Mesothelial cell of epicardium (in vitro differentiated cells): ENCODE results near the gene ZNF740. TPM values are rescaled to one million over a fixed set of nuclear protein-coding genes. Genes with fewer than 3 reads are reported as not detected.

Source experiments
- DNase-seq, 2 experiments: peaks; one replicate each; pipeline ENCODE4 v3.0.0; 2021; ENCODE audit warnings: low spot score in 2 of 2; ENCODE audit not compliant: unreplicated experiment in 2 of 2
- H3K27ac Mint-ChIP-seq: 2 replicates; pipeline ENCODE4 v1.8.0; 2021; ENCODE audit warnings: mixed read lengths
- H3K27me3 Mint-ChIP-seq: 2 replicates; pipeline ENCODE4 v1.8.0; 2021; ENCODE audit warnings: low read depth, mixed read lengths
- H3K36me3 Mint-ChIP-seq: 2 replicates; pipeline ENCODE4 v1.8.0; 2021; ENCODE audit warnings: mixed read lengths
- H3K4me1 Mint-ChIP-seq: 2 replicates; pipeline ENCODE4 v1.8.0; 2021; ENCODE audit warnings: mixed read lengths
- H3K4me3 Mint-ChIP-seq: 2 replicates; pipeline ENCODE4 v1.8.0; 2021; ENCODE audit warnings: mild to moderate bottlenecking, moderate library complexity, mixed read lengths
- H3K9me3 Mint-ChIP-seq: 2 replicates; pipeline ENCODE4 v1.8.0; 2021; ENCODE audit warnings: mixed read lengths
- total RNA-seq: library from RNA; stranded (reverse); gene quantifications from 3 replicates; pipeline ENCODE4 v1.2.1, GENCODE V29; 2021
- TF ChIP-seq, protein P1 (sequence below): fragments of 200-600 bp; sonication (generic); IDR thresholded peaks from one replicate; pipeline ENCODE4 v1.5.0; 2021; ENCODE audit warnings: antibody characterized with exemption; ENCODE audit not compliant: unreplicated experiment

Gene ZNF740
- total RNA-seq, 1 donor from 2014 or later, result 97.5 TPM

DNA sequence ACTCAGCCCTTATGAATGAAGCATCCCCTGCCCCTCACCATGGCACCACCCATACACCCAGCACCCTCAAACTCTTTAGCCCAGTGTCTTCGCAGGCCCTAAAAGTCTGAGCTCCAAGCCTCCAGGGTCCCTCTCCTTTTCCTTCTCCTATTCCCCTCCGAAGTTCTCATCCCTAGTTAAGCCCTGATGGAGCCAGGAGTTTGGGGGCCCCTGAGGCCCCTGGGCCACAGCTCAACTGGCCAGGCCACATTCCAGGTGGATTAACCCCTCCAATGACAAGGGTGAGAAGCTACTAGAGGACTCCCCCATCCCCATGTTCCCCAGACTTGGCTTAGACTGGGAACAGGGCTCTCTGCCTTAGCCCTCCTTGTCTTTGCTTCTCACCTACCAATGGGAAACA is 48.9 kb downstream of the ZNF740 start:
- TF ChIP-seq, protein P1, sequence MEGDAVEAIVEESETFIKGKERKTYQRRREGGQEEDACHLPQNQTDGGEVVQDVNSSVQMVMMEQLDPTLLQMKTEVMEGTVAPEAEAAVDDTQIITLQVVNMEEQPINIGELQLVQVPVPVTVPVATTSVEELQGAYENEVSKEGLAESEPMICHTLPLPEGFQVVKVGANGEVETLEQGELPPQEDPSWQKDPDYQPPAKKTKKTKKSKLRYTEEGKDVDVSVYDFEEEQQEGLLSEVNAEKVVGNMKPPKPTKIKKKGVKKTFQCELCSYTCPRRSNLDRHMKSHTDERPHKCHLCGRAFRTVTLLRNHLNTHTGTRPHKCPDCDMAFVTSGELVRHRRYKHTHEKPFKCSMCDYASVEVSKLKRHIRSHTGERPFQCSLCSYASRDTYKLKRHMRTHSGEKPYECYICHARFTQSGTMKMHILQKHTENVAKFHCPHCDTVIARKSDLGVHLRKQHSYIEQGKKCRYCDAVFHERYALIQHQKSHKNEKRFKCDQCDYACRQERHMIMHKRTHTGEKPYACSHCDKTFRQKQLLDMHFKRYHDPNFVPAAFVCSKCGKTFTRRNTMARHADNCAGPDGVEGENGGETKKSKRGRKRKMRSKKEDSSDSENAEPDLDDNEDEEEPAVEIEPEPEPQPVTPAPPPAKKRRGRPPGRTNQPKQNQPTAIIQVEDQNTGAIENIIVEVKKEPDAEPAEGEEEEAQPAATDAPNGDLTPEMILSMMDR, result no peak
- peak overlapping the region; percentile 73 for H3K27ac Mint-ChIP-seq
- H3K4me1 Mint-ChIP-seq, result peaks cover 64% of the 10 kb centered on the region
- DNase-seq, result no peak
- peaks cover 9% of the 10 kb centered on the region for H3K36me3 Mint-ChIP-seq
- H3K4me3 Mint-ChIP-seq, result peak overlapping the region; percentile 43
- H3K27me3 Mint-ChIP-seq, result no peaks in the 10 kb centered on the region
- no peaks in the 10 kb centered on the region for H3K9me3 Mint-ChIP-seq

DNA sequence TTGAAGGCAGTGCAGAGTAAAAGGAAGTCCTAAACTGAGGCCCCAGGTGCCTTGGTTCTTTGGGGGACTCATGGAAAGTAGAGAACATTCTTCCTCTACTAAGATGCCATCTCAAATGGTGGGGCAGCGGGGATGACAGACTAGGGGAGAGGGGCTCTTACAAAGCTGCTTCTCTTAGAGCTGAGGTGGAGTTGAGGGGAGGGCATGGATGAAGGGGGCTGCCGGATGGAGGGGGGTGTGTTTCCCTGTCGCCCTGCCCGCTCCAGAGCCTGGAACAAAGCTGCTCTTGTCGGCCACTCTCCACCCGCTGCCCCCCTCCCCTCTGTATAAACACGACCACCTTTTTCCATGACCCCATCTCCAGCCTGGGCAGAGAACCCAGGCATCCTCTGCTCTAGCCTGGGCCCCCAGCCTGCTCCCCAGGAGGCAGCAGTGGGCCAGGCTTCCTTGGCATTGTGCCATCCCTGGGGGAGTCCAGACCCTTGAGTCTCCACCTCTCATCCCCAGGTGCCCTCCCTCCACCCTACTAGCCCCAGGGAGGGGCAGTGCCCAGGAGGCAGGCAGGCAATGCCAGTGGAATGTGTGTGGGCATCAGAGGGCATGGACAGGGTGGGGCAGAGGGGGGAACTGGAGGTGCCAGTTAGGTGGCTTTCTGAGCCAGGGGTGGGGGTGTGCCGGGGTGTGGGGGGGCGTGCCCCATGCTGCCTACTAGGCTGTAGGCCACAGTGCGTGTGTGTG is 49.8 kb downstream of the ZNF740 start:
- Mint-ChIP-seq H3K36me3 (peaks cover 9% of the 10 kb centered on the region), H3K27me3 (no peaks in the 10 kb centered on the region), H3K27ac (peak overlapping the region; percentile 73), H3K4me3 (peak overlapping the region; percentile 43), H3K4me1 (peaks cover 61% of the 10 kb centered on the region), H3K9me3 (no peaks in the 10 kb centered on the region)
- DNase-seq, result no peak
- TF ChIP-seq, protein P1, result no peak

DNA sequence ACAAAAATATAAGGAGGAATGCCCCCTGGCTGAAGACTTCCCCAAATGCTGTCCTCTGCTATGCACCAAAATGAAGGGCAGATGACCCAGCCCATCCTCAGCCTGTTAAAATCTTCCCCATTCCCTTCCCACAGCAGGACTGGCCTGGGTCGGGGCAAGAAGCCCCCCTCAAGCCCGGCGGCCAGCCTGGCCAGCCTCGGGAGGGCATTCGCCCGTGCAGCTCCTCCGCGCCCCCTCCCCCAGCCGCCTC is 51.1 kb downstream of the ZNF740 start:
- H3K9me3 Mint-ChIP-seq, result no peaks in the 10 kb centered on the region
- peaks cover 9% of the 10 kb centered on the region for H3K36me3 Mint-ChIP-seq
- DNase-seq, result no peak
- H3K4me3 Mint-ChIP-seq, result peak overlapping the region; percentile 77
- no peaks in the 10 kb centered on the region for H3K27me3 Mint-ChIP-seq
- peaks cover 66% of the 10 kb centered on the region for H3K4me1 Mint-ChIP-seq
- TF ChIP-seq, protein P1, result no peak
- H3K27ac Mint-ChIP-seq, result peak overlapping the region; percentile 87

DNA sequence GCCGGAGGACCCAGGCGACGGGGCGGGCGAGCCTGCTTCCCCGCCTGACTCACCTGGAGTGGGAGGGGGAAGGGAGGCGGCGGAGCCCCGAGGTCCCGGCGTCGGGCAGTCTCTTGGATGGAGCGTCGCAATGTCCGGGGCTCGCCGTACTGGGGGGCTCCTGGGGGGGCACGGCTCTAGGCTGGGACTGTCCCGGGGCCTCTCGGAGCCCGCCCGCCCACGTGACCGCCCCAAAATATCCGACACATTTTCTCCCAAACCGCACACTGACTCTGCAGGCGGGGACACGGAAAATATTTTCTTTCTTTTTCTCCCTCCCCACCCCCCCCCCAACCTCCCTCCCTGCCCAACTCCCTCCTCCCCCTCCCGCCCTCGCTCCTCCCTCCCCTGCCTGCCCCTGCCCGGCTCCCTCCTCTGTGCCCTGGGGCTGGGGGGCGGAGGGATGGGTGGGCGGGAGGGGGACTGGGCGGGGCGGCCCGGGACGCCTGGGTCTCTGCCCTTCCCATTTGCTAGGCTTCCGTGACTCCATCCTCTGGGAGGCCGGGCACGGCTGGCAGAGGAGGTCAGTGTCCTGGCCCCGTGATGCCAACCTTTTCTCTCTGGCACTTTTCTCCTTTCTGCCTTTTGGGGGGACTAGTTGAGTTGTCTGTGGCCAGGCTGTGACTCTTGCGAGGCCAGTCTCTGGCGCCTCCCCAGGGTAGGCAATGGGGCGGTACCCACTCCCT is 51.6 kb downstream of the ZNF740 start, which contains the start of gene RARG:
RARG (minus strand) TSS at position 289 of the 725 bp plus-strand sequence. CDS start 4,664 bp downstream, outside the sequence.
- Mint-ChIP-seq H3K9me3 (no peaks in the 10 kb centered on the region), H3K4me1 (peaks cover 64% of the 10 kb centered on the region), H3K36me3 (peaks cover 6% of the 10 kb centered on the region), H3K27me3 (no peaks in the 10 kb centered on the region), H3K27ac (peak within 1 kb of the TSS; percentile 88), H3K4me3 (peak within 1 kb of the TSS; percentile 80)
- TF ChIP-seq, protein P1, result no peak
- peak in 1 of 2 experiments; percentile 60 for DNase-seq

DNA sequence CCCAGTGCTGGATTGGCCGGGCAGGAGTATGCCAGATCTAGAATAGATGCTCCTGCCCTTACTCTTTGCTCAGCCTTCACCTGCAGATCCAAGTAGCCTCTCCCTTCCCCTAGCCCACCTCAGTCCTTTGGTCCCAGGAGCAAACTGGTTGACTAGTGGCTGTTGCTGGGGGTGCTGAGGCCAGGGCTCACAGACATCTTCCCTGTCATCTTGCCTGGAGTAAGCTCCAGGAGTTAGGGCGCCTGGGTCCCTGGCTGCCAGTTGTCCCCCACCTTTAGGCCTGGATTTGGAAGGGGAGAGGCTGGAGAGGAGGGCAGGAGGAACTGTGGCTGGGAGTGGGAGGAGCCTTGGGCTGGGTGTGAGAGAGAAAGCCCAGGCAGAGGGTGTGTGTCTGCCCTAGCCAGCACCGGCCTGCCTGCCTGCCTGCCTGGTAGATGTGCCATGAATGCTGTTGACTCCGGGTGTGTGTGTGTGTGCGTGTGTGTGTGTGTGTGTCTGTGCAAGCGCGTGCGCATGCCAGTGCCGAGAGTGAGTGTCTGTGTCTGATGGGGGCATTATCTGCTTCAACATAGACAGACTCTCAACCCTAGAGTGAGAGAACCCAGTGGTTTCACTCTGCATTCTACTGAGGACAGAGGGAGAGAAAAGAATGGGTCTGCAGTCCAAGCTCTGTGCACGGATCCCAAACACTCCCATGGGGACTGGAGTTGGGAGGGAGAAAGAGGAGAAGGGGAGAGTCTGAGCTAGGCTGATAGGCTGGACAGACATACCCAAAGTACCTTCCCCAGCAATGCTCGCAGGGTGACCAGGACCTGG is 52.3 kb downstream of the ZNF740 start:
- DNase-seq, result no peak
- peaks cover 63% of the 10 kb centered on the region for H3K4me1 Mint-ChIP-seq

More for the DNA sequence above, 52.3 kb downstream of the ZNF740 start:
- Mint-ChIP-seq H3K36me3 (peaks cover 4% of the 10 kb centered on the region), H3K27me3 (no peaks in the 10 kb centered on the region), H3K27ac (peak overlapping the region; percentile 88), H3K9me3 (no peaks in the 10 kb centered on the region), H3K4me3 (peak overlapping the region; percentile 80)
- TF ChIP-seq, protein P1, result no peak
